Astrocyte (in vitro differentiated cells and primary cell): ENCODE measurements around the gene TP53BP1.

Experiments used
- EZH2 ChIP-seq: IDR thresholded peaks from 2 replicates; pipeline ENCODE4 v1.6.1; 2012; ENCODE audit warnings: mild to moderate bottlenecking, low read length, inconsistent platforms; ENCODE audit not compliant: insufficient read depth
- TF ChIP-seq, protein P1 (sequence below): IDR thresholded peaks from 2 replicates; pipeline ENCODE4 v1.5.1; 2011; ENCODE audit warnings: low read depth, mild to moderate bottlenecking, inconsistent platforms, low read length, moderate library complexity; ENCODE audit not compliant: insufficient read depth

- TF ChIP-seq, protein P1, sequence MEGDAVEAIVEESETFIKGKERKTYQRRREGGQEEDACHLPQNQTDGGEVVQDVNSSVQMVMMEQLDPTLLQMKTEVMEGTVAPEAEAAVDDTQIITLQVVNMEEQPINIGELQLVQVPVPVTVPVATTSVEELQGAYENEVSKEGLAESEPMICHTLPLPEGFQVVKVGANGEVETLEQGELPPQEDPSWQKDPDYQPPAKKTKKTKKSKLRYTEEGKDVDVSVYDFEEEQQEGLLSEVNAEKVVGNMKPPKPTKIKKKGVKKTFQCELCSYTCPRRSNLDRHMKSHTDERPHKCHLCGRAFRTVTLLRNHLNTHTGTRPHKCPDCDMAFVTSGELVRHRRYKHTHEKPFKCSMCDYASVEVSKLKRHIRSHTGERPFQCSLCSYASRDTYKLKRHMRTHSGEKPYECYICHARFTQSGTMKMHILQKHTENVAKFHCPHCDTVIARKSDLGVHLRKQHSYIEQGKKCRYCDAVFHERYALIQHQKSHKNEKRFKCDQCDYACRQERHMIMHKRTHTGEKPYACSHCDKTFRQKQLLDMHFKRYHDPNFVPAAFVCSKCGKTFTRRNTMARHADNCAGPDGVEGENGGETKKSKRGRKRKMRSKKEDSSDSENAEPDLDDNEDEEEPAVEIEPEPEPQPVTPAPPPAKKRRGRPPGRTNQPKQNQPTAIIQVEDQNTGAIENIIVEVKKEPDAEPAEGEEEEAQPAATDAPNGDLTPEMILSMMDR = no peak
- TF ChIP-seq EZH2 = no peak
Observed at GRCh38 chr15:43484455-43484854, 8.5 kb downstream of the TP53BP1 start.
